Stimulated activated CD8-positive, alpha-beta memory T cell treated with anti-CD3 and anti-CD28 coated beads, Interleukin-12 subunit alpha, Interleukin-12 subunit beta, amount 100 ng/mL, for 24 hours (primary cell): ENCODE measurements around the gene RCC2.
"Not testable (repeated sequence)": the region's sequence is repeated elsewhere in the genome, so short reads cannot be mapped to it uniquely, and the experiment has no call there.

Source experiments
- DNase-seq: peaks from one replicate; pipeline ENCODE4 v3.0.0-alpha.2; 2020; ENCODE audit errors: extremely low read depth

The RCC2 gene

DNA sequence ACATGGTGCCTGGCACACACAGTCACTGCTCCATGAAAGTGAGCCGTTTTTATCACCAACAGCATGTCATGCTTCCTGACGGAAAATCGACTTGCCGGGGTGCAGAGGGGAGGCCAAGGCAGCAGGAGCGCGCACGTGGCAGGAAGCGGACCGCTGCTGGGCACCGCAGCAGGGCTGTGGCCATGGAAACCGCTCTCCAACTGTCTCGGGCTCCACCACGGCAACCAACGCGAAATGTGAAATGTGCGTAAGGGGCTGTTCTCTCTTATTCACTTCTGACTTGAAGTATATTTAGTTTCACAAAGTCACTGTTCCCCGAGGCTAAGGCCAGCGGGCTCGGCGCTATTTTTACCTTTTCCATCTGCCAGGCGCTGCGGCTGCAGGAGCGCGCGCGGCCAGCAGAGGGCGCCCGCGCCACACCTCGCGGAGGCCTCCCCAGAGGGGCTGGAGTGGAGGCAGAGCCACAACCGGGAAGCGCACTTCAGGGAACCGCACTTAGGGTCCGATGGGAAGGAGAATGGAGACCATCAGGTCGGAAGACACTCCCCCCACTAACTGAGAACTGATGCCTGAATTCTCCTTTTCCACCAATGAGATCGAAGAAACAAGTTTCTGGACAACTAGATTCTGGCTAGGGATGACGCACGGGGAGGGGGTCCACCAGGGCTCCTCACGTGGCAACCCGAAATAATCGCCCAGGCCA is 19.7 kb downstream of the RCC2 start:
- DNase-seq = no peak

DNA sequence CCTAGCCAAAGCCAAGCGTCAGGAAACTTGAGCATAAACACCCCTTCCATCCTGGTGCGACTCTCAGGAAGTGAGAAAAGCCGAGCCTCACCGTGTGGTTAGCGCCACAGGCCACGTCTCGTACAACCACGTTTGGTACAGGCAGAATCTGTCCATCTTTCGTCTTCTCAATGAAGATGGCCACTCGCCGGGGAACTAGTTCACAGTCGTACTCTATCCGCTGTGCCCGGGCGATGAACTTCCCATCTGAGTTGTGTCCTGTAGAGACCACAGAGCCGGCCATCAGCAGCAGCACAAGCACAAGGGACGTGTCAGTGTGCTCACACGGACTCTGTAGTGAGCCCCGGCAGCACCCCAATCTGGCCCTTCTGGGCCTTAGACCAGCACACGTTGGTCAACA is 23.1 kb downstream of the RCC2 start:
- DNase-seq = no peak

DNA sequence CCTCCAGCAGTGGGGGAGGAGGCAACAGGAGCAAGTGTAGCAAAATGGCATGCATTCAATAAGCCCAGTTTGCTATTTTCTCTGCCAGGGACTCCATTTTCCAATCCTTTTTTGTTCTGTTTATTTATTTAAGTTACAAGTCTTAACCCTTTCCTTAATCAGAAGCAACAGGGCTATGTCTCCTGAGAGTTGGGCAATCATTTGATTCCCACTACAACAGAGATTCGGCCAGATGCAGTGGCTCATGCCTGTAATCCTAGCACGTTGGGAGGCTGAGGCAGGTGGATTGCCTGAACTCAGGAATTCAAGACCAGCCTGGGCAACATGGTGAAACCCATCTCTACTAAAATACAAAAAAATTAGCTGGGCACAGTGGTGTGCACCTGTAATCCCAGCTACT is 25.5 kb downstream of the RCC2 start:
- no peak for DNase-seq

DNA sequence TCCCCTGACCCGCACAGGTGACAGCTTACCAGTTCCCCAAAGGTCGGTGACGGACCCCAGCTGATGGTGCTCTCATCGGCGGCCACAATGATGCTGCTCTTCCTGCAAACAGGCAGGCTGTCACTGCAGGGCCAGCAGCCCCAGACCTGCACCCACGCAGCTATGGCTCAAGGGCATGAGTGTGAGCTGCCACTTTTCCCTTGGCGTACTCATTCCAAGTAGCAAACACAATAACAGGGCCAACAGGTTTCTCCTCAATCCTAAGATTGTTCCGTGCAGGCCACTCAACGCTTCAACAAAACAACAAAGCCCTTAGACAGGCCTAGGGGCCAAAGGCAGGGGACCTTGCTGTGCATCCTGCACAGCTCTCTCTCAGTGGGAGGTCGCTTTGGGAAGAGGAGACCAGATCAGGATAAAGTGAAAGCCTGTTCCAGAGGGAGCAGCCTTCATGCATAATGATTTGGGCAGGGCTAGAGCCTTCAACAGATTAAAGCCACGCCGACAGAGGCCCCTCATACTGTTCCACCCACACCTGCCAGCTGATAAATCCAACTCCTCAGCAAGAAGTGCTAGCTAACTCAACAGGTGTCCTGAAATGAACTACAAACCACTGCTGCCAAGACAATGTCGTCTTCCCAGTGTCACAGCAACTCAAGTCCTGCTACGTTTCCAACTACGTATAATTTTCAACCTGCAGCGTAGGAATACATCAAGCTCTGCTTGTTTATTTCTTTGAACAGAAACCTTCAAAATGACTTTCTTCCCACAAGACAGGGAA is 27.2 kb downstream of the RCC2 start:
- DNase-seq = no peak

DNA sequence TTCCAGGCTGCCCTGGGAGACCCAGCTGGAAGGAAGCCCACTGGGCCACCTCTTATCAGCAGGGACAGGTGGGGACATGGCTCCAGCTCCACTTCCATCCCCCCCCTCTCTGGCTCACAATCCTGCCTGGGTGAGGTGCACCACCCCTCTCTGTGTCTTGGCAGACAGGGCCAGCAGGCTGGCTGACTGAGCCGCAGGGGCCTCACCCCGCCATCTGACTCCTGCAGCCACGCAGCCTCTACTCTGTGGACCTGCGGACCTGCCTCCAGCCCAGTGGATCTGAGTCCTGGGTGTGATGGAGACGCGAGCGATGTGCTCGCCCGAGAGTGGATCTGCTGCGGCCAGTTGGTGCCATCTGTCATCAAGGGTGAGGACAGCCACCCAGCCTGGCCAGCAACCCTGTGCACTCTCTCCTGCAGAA is 30.1 kb downstream of the RCC2 start:
- DNase-seq = no peak

DNA sequence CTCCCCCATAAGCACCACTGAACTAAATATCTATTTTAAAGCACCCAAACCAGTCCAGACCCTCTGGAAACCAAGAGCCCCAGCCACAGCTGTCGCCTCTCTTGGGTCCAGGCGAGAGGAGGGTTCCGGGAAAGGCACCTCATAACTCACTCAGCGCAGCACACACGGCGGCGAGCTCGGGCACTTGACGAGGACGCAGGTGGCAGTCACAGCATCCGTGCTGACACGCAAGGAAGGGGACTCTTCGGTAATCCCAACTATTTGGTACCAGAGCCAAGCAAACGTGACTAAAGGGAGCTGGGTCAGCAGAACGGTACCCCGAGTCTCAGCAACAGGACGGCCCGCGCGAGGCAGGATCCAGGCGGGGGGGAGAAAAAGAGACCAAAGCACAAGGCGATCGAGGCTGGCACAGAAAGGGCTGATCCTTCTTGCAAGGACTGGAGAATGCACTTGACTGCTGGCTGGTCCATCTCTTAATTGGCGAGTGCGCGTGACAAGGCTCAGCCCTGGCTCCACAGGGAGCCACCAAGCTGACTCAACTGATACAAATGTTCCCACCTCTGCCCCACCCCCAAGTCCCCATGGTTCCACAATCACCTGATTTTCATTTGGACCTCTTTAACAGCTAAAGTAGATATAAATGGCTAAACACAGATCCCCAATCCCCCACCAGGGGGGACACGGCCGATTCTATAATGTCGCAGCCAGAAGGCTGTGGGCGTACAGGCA is 31.5 kb downstream of the RCC2 start:
- not testable (repeated sequence) for DNase-seq

DNA sequence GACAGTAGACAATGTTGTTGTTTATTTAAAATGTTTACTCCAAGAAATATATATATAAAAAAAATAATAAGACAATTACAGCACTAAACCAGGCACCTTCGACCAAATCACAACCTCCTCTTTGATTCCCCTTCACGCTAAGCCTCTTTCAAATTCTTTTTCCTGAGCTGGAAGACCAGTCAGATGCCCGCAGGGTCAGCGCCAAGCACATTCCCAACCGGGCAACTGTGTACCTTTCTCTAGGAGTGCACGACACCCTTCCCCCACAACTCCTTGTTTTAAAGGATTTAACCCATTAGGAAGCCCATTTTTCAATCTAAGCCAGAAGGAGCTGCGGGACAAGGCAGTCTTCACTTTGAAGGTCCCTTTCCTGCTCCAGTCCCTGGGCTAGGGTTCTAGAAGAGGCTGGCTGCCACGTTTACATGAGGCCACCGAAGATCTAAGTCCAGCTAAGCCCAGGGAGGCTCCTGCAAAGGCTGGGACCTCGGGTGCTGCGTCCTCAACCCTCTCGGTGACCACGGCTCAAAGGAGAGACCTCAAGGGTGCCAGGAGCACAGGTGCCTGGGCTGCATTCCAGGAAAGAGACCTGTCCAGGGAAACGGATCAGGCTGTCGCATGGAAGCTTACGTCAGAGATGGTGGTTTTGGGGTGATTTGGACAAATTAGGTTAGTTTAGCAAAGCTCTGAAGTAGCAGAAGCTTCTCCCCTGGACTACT is 32.6 kb downstream of the RCC2 start:
- DNase-seq = not testable (repeated sequence)

DNA sequence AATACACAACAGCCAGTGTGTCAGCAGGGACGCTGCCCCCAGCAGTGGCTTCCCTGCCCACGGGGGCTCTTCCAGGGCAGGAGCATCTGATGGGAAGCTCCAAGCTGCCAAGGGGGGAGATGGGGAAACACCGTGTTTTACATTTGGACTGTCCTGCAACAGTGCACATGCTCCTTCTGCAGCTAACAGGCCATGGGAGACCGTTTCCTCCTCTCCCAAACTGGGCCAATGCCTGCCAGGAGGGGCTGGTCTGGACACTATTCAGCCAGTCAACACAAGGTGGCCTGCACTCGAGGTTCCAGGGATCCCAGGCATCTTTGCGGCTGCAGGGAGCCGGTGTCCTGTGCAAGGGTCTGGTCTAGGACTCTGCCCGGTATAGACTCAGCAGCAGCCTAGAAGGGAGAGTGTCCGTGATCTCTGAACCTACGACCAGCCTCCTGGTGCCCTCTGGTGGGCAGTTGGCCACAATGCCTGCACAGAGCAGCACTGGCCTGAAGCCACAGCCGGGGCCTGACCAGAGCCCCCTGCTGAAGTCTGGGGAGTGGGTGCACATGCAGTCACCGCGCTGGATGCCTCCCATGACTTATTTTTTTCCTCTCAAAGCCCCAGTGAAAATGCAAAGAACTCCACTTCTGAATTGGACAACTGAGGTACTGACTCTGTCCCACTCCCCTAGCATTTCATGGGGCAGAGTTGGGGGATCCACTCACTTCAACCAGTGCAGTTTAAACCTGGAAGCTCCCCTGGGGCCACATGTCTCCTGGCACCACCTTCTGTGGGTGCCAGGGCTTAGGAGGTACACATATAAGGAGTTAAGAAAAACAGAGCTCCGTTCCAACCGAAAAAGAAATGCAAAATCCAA is 33.3 kb downstream of the RCC2 start:
- DNase-seq = no peak

DNA sequence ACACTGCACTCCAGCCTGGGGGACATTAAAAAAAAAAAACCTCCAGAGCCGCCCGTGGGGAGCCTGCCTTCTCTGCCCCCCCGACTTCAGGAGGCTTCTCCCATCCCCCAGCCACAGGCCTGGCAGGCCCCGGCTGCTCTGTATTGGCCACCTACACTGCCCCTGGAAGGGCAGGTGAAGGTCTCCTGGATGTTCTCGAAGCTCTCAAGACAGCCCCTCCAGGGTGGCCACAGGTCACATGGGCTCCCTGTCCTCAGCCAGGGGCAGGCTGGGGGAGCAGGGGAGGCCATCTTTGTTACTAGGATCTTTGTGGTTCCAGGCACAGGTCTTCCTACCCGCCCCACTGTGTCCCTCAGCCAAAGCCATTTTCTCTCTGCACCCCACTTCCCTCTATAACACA is 34.7 kb downstream of the RCC2 start:
- no peak for DNase-seq

DNA sequence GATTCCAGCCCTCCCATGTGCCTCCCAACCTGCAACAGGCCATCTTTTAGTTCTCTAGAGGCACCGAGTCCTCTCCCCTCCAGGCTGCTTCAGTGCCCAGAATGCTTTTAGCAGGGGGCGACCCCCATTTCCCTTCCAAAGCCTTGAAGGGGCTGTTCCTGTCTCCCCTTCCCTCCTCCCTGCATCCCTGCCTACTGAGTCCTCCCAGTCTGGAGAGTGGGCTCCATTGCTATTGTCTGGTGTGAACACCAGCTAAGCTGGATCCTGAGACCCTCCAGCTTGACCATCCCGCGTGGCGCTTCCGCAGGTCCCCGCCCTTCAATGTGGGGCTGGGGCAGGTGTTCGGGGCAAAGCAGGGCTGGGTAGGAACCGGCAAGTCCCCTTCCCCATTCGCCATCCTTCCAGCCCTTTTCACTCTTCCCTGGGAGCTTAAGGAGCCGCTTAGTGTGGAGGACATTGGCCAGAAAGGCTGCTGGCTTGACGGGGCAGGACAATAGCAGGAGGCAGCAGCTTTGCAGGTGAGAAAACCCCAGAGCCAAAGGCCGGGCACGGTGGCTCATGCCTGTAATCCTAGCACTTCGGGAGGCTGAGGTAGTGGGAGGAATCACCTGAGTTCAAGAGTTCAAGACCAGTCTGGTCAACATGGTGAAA is 35.3 kb downstream of the RCC2 start:
- DNase-seq = no peak

DNA sequence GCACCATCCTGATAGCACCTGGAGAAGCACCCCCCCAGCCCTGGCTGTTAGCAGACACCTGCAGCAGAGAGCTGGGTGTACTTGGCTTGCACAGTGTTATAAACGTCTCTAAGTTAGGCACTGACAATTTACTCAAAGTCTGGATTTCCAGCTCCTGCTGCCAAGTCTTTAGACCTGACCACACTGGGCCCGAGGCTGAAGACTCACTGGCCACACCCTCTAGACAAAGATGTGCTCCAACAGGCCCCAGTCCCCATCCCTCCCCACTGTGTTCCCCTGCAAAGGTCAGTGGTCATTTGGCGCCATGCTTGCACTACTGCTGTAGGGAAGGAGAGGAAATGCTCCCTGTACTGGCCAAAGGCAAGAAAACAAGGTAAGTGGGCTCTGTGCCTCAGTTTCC is 36.4 kb downstream of the RCC2 start:
- DNase-seq = no peak

DNA sequence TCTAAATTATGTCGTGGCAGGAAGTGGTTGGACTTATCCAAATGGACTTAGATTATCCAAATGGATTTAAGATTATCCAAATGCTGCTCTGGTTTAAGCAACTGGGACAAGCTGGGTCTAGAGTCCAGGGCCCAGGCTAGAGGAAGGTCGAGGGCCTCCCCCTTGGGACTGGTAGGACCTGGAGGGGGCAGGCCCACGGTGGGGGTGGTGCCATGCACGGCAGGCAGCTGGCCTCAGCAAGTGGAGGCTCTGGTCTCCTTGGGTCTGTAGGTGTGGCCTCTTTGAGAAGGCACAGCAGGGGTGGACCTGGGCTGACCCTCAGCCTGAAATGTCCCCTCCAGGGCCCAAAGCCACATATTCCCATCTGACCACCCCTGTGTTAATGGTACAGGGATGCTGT is 37.6 kb downstream of the RCC2 start:
- no peak for DNase-seq

DNA sequence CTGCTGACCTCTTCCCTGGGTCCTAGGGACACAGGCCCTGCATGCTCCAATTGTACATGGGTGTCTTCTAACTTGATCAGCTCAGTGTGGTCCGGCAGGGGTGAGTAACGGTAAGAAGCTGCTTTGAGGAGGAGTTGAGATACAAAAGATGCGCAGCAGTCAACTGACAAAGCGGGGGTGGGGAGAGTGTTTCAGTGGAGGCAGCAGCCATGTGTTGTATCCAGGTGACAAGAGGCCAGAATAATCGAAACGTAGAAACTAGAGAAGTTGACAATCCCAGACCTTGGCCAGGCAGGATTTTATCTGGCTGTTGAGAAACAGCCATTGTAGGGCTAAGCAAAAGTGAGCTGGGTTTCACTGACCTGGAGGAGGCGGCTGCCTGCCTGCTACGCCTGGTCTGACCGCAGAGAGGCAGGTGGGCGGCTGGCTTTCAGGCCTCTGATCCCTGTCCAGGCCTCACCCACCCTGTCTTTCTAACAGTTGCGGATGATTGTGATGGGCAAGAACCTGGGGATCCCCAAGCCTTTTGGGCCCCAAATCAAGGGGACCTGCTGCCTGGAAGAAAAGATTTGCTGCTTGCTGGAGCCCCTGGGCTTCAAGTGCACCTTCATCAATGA is 38.6 kb downstream of the RCC2 start:
- DNase-seq = no peak

DNA sequence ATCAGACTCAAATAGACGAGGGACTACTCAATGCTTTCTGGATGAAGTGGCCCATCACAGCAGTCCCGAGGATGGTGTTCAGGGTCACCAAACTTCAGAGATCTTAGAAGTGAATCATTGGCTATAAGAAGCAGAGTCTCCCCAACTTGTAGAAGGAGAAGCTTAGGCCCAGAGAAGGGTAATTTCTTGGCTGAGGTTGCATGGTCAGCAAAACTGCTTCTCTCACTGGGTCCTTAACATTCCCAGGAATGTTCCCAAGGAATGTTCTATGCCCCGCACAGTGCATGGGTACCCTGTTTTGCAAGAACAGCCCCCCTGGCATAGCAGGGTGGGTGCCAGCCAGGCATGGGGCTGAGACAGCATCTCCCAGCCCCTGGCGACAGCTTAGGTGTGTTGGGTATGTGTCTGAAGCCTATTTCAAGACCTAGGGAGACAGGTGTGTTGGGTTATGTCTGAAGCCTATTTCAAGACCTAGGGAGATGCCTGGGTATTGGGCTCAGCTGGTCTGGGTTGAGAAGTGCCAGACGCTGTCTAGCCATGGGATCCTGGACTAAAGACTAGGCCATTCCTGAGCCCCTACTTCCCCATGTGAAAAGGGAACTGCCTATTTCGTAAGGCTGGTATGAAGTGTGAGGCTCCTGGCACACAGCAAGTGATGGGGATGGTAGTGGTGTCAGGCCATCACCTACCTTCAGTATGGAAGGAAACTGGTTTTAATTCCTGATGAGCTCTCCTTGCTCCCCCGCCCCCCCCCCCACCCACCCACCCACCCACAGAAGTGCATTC is 41.4 kb downstream of the RCC2 start:
- no peak for DNase-seq

DNA sequence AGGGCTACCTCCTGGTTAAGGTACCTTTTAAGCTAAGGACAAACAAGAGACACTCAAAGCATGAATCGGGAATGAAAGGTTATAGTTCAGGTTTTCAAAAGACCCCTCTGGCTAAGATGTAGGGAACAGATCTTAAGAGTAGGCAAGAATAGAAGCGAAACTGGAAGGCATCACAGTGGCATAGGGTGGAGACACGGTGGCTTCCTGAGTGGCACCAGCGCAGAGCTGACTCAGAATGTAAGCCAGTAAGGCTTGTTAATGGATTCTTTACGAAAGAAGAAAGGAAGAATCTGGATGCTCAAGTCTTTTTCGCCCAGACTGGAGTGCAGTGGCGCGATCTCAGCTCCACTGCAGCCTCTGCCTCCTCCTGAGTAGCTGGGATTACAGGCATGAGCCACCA is 46.2 kb downstream of the RCC2 start:
- no peak for DNase-seq

DNA sequence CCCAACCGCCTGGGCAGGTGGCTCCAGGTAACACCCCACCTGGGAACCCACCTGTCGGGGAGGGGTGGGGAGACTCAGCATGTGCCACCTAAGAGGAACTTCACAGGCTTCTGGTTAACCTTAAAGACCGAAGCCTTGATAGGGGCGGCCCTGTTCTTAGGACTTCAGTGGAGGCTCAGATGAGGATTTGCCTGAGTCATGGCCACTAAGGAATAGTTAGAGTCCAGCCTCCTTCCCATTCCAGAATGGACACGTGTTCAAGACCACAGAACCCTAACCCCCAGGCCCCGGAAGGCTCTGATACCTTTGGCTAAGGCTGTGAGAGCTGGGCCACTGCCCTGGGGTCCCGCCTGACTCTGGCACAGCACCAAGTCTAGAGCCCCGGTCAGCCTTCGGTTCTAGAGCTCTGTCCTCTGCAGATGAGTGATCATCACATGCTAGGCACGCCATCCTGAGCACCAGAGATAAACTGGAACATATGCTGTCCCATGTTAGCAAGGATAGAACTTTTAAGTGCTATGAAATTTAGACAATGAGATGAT is 47.2 kb downstream of the RCC2 start:
- no peak for DNase-seq

DNA sequence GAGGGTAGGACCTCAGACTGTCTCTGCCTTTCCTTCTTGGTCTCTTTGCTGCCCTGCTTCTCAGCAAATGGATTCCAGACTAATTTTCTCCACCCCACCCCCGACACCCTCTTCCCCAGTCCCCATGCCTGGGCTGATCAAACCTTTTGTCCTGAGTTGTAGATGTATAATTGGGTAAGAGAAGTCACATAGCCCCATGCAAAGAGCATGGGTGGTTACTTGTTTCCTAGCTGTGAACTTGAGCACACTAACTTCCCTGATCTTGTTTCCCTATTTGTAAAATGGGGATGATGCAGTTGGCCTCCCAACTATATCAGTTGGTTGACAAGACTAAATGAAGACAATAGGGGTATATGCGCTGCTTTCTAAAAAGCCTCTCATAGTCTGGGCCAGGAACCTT is 58.3 kb downstream of the RCC2 start:
- no peak for DNase-seq

DNA sequence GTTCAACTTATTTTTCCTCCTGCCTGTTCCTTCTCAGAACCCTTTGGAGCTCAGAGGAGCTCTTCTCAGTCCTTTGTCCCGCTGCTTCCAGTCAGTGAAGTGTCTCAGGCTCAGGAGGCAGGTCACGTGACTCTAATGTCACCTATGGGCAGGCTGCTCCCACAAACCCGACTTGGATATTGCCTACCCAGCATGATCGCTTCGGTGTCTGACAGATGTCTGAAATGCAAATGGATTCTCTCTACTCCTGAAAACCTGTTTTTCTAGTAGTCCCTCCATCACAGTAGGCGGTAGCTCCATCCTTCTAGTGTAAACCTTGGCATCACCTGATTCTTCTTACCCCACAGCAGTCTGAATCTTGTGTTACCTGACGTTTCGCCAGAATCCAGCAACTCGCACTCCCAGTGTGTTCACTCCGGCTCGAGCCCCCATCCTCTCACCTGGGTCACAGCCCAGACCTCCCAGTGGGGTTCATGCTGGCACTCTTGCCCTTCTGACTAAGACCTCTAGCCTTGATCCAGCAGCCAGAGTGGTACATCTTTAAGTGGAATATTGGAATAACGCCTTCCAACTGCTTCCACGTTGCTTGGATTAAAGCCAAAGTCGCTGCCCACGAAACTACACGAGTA is 62.0 kb downstream of the RCC2 start:
- no peak for DNase-seq

DNA sequence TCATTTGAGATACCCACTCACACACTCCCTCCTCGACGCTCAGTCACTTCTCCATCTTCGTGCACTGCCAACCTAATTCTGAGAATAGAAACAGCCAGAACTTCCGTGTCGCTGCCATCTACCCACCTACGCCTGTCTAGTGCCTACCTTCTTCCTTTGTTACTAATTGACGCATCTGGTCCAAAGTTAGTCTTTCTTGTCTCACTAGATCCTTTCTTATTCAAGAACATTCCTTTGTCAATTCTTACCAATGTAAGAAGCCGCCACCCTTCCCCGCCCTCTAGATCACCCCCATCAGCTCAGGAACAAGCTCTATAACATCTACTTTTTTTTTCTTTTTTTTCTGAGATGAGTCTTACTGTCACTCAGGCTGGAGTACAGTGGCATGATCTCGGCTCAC is 63.8 kb downstream of the RCC2 start:
- no peak for DNase-seq
